ENCODE results near the gene CTNNA3. TPM values are rescaled to one million over a fixed set of nuclear protein-coding genes. Genes with fewer than 3 reads are reported as not detected.

The CTNNA3 gene
- total and polyA plus RNA-seq, 5 donors from 2014 or later, result not detected

GRCh38 chr10:66880292-66880691, 815.7 kb downstream of the CTNNA3 start:
- DNase-seq, result no peak
- Histone ChIP-seq H3K4me3 (ENCODE audit: low read depth, low read length) (no peak overlapping the region), H3K27ac (ENCODE audit: insufficient read depth, low read length, poor library complexity, severe bottlenecking) (no peak overlapping the region), H3K27me3 (ENCODE audit: control insufficient read depth, insufficient read depth, low read length) (no peaks in the 10 kb centered on the region), H3K9me3 (ENCODE audit: control insufficient read depth in 2 of 2, low read length in 2 of 2) (no peaks in the 10 kb centered on the region), H3K36me3 (ENCODE audit: control insufficient read depth, insufficient read depth, low read length) (no peaks in the 10 kb centered on the region), H3K4me1 (ENCODE audit: control insufficient read depth, insufficient read depth, low read length, poor library complexity, severe bottlenecking) (no peaks in the 10 kb centered on the region)
- Mint-ChIP-seq H3K4me1 (no peaks in the 10 kb centered on the region), H3K27ac (no peak overlapping the region), H3K9me3 (peaks cover 0 to 3% (median 0%) of the 10 kb centered on the region in 7 donors), H3K4me3 (no peak overlapping the region), H3K27me3 (no peaks in the 10 kb centered on the region), H3K36me3 (no peaks in the 10 kb centered on the region)
- no peak for ATAC-seq (ENCODE audit: low read depth in 2 of 2)

- H3K4me1 Mint-ChIP-seq, result no peaks in the 10 kb centered on the region
- H3K36me3 ChIP-seq (ENCODE audit: control insufficient read depth, insufficient read depth, low read length), result no peaks in the 10 kb centered on the region
- H3K4me3 ChIP-seq (ENCODE audit: low read depth, low read length), result no peak overlapping the region
- H3K36me3 Mint-ChIP-seq, result no peaks in the 10 kb centered on the region
- no peaks in the 10 kb centered on the region for H3K27me3 ChIP-seq (ENCODE audit: control insufficient read depth, insufficient read depth, low read length)
- no peak overlapping the region for H3K27ac Mint-ChIP-seq
- no peak overlapping the region for H3K4me3 Mint-ChIP-seq
- H3K27me3 Mint-ChIP-seq, result no peaks in the 10 kb centered on the region
- H3K9me3 ChIP-seq (ENCODE audit: control insufficient read depth in 2 of 2, low read length in 2 of 2), result no peaks in the 10 kb centered on the region
- no peak overlapping the region for H3K27ac ChIP-seq (ENCODE audit: insufficient read depth, low read length, poor library complexity, severe bottlenecking)
- DNase-seq (no peak), ATAC-seq (ENCODE audit: low read depth in 2 of 2) (no peak)
- peaks cover 0 to 3% (median 0%) of the 10 kb centered on the region in 7 donors for H3K9me3 Mint-ChIP-seq
- no peaks in the 10 kb centered on the region for H3K4me1 ChIP-seq (ENCODE audit: control insufficient read depth, insufficient read depth, low read length, poor library complexity, severe bottlenecking)
These were observed 818.6 kb downstream of the CTNNA3 start for GRCh38 chr10:66877361-66877760.

- Histone ChIP-seq H3K4me3 (ENCODE audit: low read depth, low read length) (no peak overlapping the region), H3K4me1 (ENCODE audit: control insufficient read depth, insufficient read depth, low read length, poor library complexity, severe bottlenecking) (no peaks in the 10 kb centered on the region), H3K36me3 (ENCODE audit: control insufficient read depth, insufficient read depth, low read length) (no peaks in the 10 kb centered on the region), H3K9me3 (ENCODE audit: control insufficient read depth in 2 of 2, low read length in 2 of 2) (no peaks in the 10 kb centered on the region), H3K27me3 (ENCODE audit: control insufficient read depth, insufficient read depth, low read length) (no peaks in the 10 kb centered on the region), H3K27ac (ENCODE audit: insufficient read depth, low read length, poor library complexity, severe bottlenecking) (no peak overlapping the region)
- H3K27me3 Mint-ChIP-seq, result no peaks in the 10 kb centered on the region
- H3K4me1 Mint-ChIP-seq, result no peaks in the 10 kb centered on the region
- no peak for DNase-seq
- H3K9me3 Mint-ChIP-seq, result peaks cover 0 to 1% (median 0%) of the 10 kb centered on the region in 7 donors
- no peak overlapping the region for H3K27ac Mint-ChIP-seq
- no peak for ATAC-seq (ENCODE audit: low read depth in 2 of 2)
- no peak overlapping the region for H3K4me3 Mint-ChIP-seq
- H3K36me3 Mint-ChIP-seq, result no peaks in the 10 kb centered on the region
These were observed 826.4 kb downstream of the CTNNA3 start for GRCh38 chr10:66869635-66870034.

GRCh38 chr10:66862687-66863258, 833.2 kb downstream of the CTNNA3 start:
- Mint-ChIP-seq H3K9me3 (peaks cover 0 to 9% (median 1%) of the 10 kb centered on the region in 7 donors), H3K4me1 (no peaks in the 10 kb centered on the region)

GRCh38 chr10:66860376-66860945, 835.5 kb downstream of the CTNNA3 start:
- Mint-ChIP-seq H3K9me3 (peaks cover 0 to 9% (median 4%) of the 10 kb centered on the region in 7 donors), H3K4me1 (no peaks in the 10 kb centered on the region), H3K36me3 (no peaks in the 10 kb centered on the region), H3K4me3 (no peak overlapping the region), H3K27me3 (no peaks in the 10 kb centered on the region), H3K27ac (no peak overlapping the region)
- no peaks in the 10 kb centered on the region for H3K4me1 ChIP-seq (ENCODE audit: control insufficient read depth, insufficient read depth, low read length, poor library complexity, severe bottlenecking)
- no peak for DNase-seq
- no peaks in the 10 kb centered on the region for H3K36me3 ChIP-seq (ENCODE audit: control insufficient read depth, insufficient read depth, low read length)
- H3K27me3 ChIP-seq (ENCODE audit: control insufficient read depth, insufficient read depth, low read length), result no peaks in the 10 kb centered on the region
- no peak overlapping the region for H3K4me3 ChIP-seq (ENCODE audit: low read depth, low read length)
- H3K9me3 ChIP-seq (ENCODE audit: control insufficient read depth in 2 of 2, low read length in 2 of 2), result no peaks in the 10 kb centered on the region
- ATAC-seq (ENCODE audit: low read depth in 2 of 2), result no peak
- no peak overlapping the region for H3K27ac ChIP-seq (ENCODE audit: insufficient read depth, low read length, poor library complexity, severe bottlenecking)

More at GRCh38 chr10:66862687-66863258, 833.2 kb downstream of the CTNNA3 start:
- Histone ChIP-seq H3K27ac (ENCODE audit: insufficient read depth, low read length, poor library complexity, severe bottlenecking) (no peak overlapping the region), H3K36me3 (ENCODE audit: control insufficient read depth, insufficient read depth, low read length) (no peaks in the 10 kb centered on the region), H3K27me3 (ENCODE audit: control insufficient read depth, insufficient read depth, low read length) (no peaks in the 10 kb centered on the region), H3K4me3 (ENCODE audit: low read depth, low read length) (no peak overlapping the region), H3K9me3 (ENCODE audit: control insufficient read depth in 2 of 2, low read length in 2 of 2) (no peaks in the 10 kb centered on the region), H3K4me1 (ENCODE audit: control insufficient read depth, insufficient read depth, low read length, poor library complexity, severe bottlenecking) (no peaks in the 10 kb centered on the region)
- Mint-ChIP-seq H3K36me3 (no peaks in the 10 kb centered on the region), H3K27me3 (no peaks in the 10 kb centered on the region), H3K27ac (no peak overlapping the region), H3K4me3 (no peak overlapping the region)
- DNase-seq, result no peak
- no peak for ATAC-seq (ENCODE audit: low read depth in 2 of 2)

GRCh38 chr10:66852811-66853210, 843.2 kb downstream of the CTNNA3 start:
- no peak overlapping the region for H3K4me3 ChIP-seq (ENCODE audit: low read depth, low read length)
- ATAC-seq (ENCODE audit: low read depth in 2 of 2) (no peak), DNase-seq (no peak)
- H3K4me3 Mint-ChIP-seq, result no peak overlapping the region
- no peaks in the 10 kb centered on the region for H3K36me3 ChIP-seq (ENCODE audit: control insufficient read depth, insufficient read depth, low read length)
- peaks cover 0 to 5% (median 3%) of the 10 kb centered on the region in 7 donors for H3K9me3 Mint-ChIP-seq
- no peak overlapping the region for H3K27ac ChIP-seq (ENCODE audit: insufficient read depth, low read length, poor library complexity, severe bottlenecking)
- no peaks in the 10 kb centered on the region for H3K4me1 Mint-ChIP-seq
- H3K9me3 ChIP-seq (ENCODE audit: control insufficient read depth in 2 of 2, low read length in 2 of 2), result no peaks in the 10 kb centered on the region
- H3K36me3 Mint-ChIP-seq, result no peaks in the 10 kb centered on the region
- H3K27ac Mint-ChIP-seq, result no peak overlapping the region
- no peaks in the 10 kb centered on the region for H3K27me3 ChIP-seq (ENCODE audit: control insufficient read depth, insufficient read depth, low read length)
- no peaks in the 10 kb centered on the region for H3K4me1 ChIP-seq (ENCODE audit: control insufficient read depth, insufficient read depth, low read length, poor library complexity, severe bottlenecking)
- H3K27me3 Mint-ChIP-seq, result no peaks in the 10 kb centered on the region

- ATAC-seq (ENCODE audit: low read depth in 2 of 2), result no peak
- Histone ChIP-seq H3K9me3 (ENCODE audit: control insufficient read depth in 2 of 2, low read length in 2 of 2) (no peaks in the 10 kb centered on the region), H3K27ac (ENCODE audit: insufficient read depth, low read length, poor library complexity, severe bottlenecking) (no peak overlapping the region), H3K4me3 (ENCODE audit: low read depth, low read length) (no peak overlapping the region), H3K36me3 (ENCODE audit: control insufficient read depth, insufficient read depth, low read length) (no peaks in the 10 kb centered on the region), H3K27me3 (ENCODE audit: control insufficient read depth, insufficient read depth, low read length) (no peaks in the 10 kb centered on the region), H3K4me1 (ENCODE audit: control insufficient read depth, insufficient read depth, low read length, poor library complexity, severe bottlenecking) (no peaks in the 10 kb centered on the region)
- no peak overlapping the region for H3K27ac Mint-ChIP-seq
- no peak for DNase-seq
- H3K36me3 Mint-ChIP-seq, result no peaks in the 10 kb centered on the region
- H3K9me3 Mint-ChIP-seq, result peaks cover 0 to 4% (median 0%) of the 10 kb centered on the region in 7 donors
- H3K4me3 Mint-ChIP-seq, result no peak overlapping the region
- H3K27me3 Mint-ChIP-seq, result no peaks in the 10 kb centered on the region
- H3K4me1 Mint-ChIP-seq, result no peaks in the 10 kb centered on the region
These were observed 847.1 kb downstream of the CTNNA3 start for GRCh38 chr10:66848856-66849255.
